Measurements from ENCODE around the gene WNT3. TPM values are rescaled to one million over a fixed set of nuclear protein-coding genes. Genes with fewer than 3 reads are reported as not detected.

WNT3 gene
- total RNA-seq, 4 donors from 2014 or later, result 26.7 to 57.9 (median 46.6) TPM

GRCh38 chr17:46862949-46863348, 44.5 kb upstream of the WNT3 start:
- 60 to 62% methylated on average over 6 to 13 of the region's 13 CpGs for WGBS, 2 donors
- H3K4me3 ChIP-seq (ENCODE audit: low read depth, poor library complexity, severe bottlenecking), result no peak overlapping the region
- TF ChIP-seq CTCF (IDR thresholded peaks at IDR 0.05) (no peak), POLR2A (IDR thresholded peaks at IDR 0.05) (no peak)
- intact Hi-C loops (cut with DNase I; ENCODE audit: low total_unique reads), result no loop called here
- no peak for DNase-seq (ENCODE audit: low spot score in 2 of 2)

GRCh38 chr17:46859996-46860395, 41.5 kb upstream of the WNT3 start:
- 74 to 79% methylated on average over 5 of the region's 5 CpGs for WGBS, 2 donors
- intact Hi-C loops (cut with DNase I; ENCODE audit: low total_unique reads), result no loop called here
- TF ChIP-seq CTCF (IDR thresholded peaks at IDR 0.05), result no peak
- no peak for TF ChIP-seq POLR2A (IDR thresholded peaks at IDR 0.05)
- H3K4me3 ChIP-seq (ENCODE audit: low read depth, poor library complexity, severe bottlenecking), result no peak overlapping the region
- no peak for DNase-seq (ENCODE audit: low spot score in 2 of 2)

- TF ChIP-seq POLR2A (IDR thresholded peaks at IDR 0.05) (no peak), CTCF (IDR thresholded peaks at IDR 0.05) (no peak)
- no peak overlapping the region for H3K4me3 ChIP-seq (ENCODE audit: low read depth, poor library complexity, severe bottlenecking)
- 98% methylated on average over 1 of the region's 1 CpG for WGBS, 2 donors
- intact Hi-C loops (cut with DNase I; ENCODE audit: low total_unique reads), result no loop called here
- no peak for DNase-seq (ENCODE audit: low spot score in 2 of 2)
Observed at GRCh38 chr17:46857600-46857999, 39.1 kb upstream of the WNT3 start.

GRCh38 chr17:46854948-46855347, 36.5 kb upstream of the WNT3 start:
- WGBS, 2 donors, result 73 to 86% methylated on average over 4 of the region's 4 CpGs

GRCh38 chr17:46854515-46854914, 36.0 kb upstream of the WNT3 start:
- no peak for TF ChIP-seq CTCF (IDR thresholded peaks at IDR 0.05)
- TF ChIP-seq POLR2A (IDR thresholded peaks at IDR 0.05), result no peak
- intact Hi-C loops (cut with DNase I; ENCODE audit: low total_unique reads), result no loop called here
- DNase-seq (ENCODE audit: low spot score in 2 of 2), result no peak
- no peak overlapping the region for H3K4me3 ChIP-seq (ENCODE audit: low read depth, poor library complexity, severe bottlenecking)
- 94 to 97% methylated on average over 3 of the region's 3 CpGs for WGBS, 2 donors

More at GRCh38 chr17:46854948-46855347, 36.5 kb upstream of the WNT3 start:
- H3K4me3 ChIP-seq (ENCODE audit: low read depth, poor library complexity, severe bottlenecking), result no peak overlapping the region
- TF ChIP-seq CTCF (IDR thresholded peaks at IDR 0.05) (no peak), POLR2A (IDR thresholded peaks at IDR 0.05) (no peak)
- intact Hi-C loops (cut with DNase I; ENCODE audit: low total_unique reads), result no loop called here
- DNase-seq (ENCODE audit: low spot score in 2 of 2), result no peak

- TF ChIP-seq POLR2A (IDR thresholded peaks at IDR 0.05), result no peak
- TF ChIP-seq CTCF (IDR thresholded peaks at IDR 0.05), result no peak
- no peak for DNase-seq (ENCODE audit: low spot score in 2 of 2)
- WGBS, 2 donors, result 69% methylated on average over 6 of the region's 6 CpGs
- intact Hi-C loops (cut with DNase I; ENCODE audit: low total_unique reads), result no loop called here
- no peak overlapping the region for H3K4me3 ChIP-seq (ENCODE audit: low read depth, poor library complexity, severe bottlenecking)
Observed at GRCh38 chr17:46853896-46854444, 35.5 kb upstream of the WNT3 start.

All from lower leg skin (tissue), 4 donors.